ENCODE results near the gene NUDT14.

NUDT14 gene

DNA sequence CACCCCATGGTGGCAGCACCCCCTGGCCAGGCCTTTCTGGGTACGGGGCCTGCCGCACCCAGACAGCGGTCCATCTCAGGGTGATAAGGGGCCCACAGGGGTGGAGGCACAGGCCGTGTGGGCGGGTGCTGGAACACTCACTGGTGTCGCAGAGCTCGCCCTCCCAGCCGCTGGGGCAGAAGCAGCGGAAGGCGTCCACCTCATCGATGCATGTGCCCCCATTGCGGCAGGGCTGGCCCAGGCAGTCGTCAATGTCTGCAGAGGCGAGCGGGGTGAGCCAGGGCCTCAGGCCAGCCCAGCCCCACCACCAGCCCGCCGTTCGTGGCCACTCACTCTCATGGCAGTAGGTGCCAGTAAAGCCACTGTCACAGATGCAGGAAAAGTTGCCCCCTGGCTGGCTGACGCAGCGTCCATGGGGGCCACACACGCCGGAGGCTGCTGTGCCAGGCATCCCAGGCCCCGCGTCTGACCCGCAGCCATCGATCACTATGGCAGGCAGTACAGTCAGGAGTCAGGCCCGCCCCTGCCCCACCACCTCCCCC, 32.4 kb downstream of the NUDT14 start:
- Histone ChIP-seq H3K36me3 (ENCODE audit: control insufficient read depth, insufficient read depth, low read length) (no peaks in the 10 kb centered on the region), H3K27me3 (ENCODE audit: control insufficient read depth, insufficient read depth, low read length) (no peaks in the 10 kb centered on the region), H3K4me1 (ENCODE audit: control insufficient read depth, insufficient read depth, low read length) (no peaks in the 10 kb centered on the region), H3K27ac (ENCODE audit: low read depth, low read length) (no peak overlapping the region), H3K9ac (ENCODE audit: low read length) (no peak overlapping the region), H3K4me3 (ENCODE audit: low read length) (no peak overlapping the region)

DNA sequence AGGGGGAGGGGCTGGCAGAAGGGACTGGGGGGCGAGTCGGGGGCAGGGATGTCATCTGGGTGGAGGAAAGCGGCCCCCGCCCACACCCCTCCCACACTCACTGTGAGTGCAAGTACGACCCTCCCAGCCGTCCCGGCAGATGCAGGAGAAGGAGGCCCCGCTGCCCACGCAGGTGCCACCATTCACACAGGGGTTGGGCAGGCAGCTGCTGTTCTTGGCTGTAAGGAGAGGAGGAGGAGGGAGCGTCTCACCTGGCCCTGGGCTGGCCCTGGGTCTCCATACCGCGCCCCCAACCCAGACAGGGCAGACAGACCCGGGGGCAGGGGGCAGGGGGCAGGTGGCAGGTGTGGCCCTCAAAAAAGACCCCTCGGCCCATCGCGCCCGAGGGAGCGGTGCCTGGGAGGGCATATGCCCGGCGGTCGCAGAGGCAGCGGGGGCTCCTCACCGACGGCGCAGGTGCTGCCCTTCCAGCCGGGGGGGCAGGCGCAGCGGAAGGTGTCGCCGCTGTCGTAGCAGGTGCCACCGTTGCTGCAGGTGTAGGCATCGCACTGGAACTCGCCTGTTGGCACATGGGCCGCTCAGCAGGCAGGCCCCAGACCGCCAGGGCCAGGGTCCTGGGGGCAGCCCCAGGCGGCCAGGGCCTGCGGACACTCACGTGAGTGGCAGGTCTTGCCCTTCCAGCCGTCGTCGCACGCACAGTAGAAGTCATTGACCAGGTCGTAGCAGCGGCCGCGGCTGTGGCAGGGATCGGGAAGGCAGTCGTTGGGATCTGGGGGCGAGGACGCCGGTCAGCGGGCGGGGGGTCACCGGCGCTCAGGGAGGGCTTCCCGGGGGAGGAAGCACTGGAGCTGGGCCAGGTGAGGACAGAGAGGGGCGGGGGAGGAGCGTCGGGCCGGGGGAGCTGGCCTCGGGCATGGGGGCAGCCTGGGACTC, 33.2 kb downstream of the NUDT14 start:
- no peaks in the 10 kb centered on the region for H3K27me3 ChIP-seq (ENCODE audit: control insufficient read depth, insufficient read depth, low read length)
- H3K27ac ChIP-seq (ENCODE audit: low read depth, low read length), result no peak overlapping the region
- no peaks in the 10 kb centered on the region for H3K36me3 ChIP-seq (ENCODE audit: control insufficient read depth, insufficient read depth, low read length)
- no peak overlapping the region for H3K9ac ChIP-seq (ENCODE audit: low read length)
- no peak overlapping the region for H3K4me3 ChIP-seq (ENCODE audit: low read length)
- no peaks in the 10 kb centered on the region for H3K4me1 ChIP-seq (ENCODE audit: control insufficient read depth, insufficient read depth, low read length)

DNA sequence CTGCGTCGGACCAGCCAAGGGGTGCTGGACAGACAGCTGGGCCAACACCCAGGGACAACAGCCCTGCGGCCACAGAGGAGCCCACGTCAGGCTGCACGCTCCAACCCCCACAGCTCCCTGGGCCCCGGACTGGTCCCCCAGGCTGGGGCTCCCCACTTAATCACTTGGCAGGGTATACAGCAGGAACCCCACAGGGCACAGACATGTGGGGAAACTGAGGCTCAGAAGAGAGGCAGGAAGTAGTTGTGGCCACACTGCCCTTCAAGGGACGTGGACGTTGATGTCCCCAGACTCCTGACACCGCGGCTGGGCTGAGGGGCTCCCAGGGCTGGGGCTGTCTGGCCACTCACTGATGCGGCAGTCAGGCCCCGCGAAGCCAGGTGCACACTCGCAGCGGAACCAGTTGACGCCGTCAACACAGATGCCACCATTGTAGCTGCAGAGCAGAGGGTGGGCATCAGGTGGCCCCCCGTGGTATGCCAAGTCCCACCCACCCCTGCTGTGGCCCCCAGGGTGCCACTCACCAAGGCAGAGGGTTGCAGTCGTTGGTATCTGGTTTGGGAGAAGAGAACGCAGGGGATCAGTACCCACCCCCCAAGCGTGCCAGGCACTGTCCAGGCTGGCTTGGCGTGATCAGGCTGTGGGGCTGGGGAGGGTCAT, 34.0 kb downstream of the NUDT14 start:
- Histone ChIP-seq H3K9ac (ENCODE audit: low read length) (no peak overlapping the region), H3K36me3 (ENCODE audit: control insufficient read depth, insufficient read depth, low read length) (no peaks in the 10 kb centered on the region), H3K27me3 (ENCODE audit: control insufficient read depth, insufficient read depth, low read length) (no peaks in the 10 kb centered on the region), H3K27ac (ENCODE audit: low read depth, low read length) (no peak overlapping the region), H3K4me3 (ENCODE audit: low read length) (no peak overlapping the region), H3K4me1 (ENCODE audit: control insufficient read depth, insufficient read depth, low read length) (no peaks in the 10 kb centered on the region)

DNA sequence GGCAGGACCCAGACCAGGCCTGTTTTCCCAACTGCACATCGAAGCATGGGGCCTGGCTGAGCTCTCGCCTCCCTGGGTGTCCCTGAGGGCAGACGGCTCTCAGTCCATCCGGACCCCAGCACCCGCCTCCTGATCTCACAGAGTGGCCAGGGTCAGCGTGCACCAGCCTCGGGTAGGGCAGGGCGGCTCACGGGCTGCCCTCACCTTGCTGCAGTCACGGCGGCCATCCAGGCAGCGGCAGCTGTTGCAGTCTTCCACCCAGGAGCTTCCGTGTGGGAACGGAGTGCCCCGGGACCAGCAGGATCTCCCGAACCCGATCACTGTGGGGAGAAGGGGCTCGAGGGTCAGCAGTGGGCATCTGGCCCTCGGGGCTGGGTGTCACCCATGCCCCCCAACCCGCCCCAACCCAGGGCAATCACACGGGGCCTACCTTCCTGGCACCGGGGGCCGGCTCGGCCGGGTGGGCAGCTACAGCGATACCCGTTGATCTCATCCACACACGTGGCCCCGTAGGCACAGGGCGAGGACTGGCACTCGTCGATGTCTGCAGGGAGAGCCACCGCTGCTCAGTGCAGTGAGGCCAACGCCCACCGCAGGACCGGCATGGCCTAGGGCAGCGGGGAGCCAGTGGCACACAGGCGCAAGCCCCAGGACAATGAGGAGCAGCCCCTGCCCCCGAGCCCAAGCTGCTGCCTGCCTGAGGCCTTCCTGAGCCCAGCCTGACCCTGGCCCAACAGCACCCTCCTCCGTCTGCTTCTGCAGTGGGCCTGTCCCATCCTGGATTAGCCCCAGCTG, 34.7 kb downstream of the NUDT14 start:
- no peak overlapping the region for H3K9ac ChIP-seq (ENCODE audit: low read length)
- no peak overlapping the region for H3K27ac ChIP-seq (ENCODE audit: low read depth, low read length)
- no peaks in the 10 kb centered on the region for H3K4me1 ChIP-seq (ENCODE audit: control insufficient read depth, insufficient read depth, low read length)
- H3K4me3 ChIP-seq (ENCODE audit: low read length), result no peak overlapping the region
- H3K27me3 ChIP-seq (ENCODE audit: control insufficient read depth, insufficient read depth, low read length), result no peaks in the 10 kb centered on the region
- no peaks in the 10 kb centered on the region for H3K36me3 ChIP-seq (ENCODE audit: control insufficient read depth, insufficient read depth, low read length)

DNA sequence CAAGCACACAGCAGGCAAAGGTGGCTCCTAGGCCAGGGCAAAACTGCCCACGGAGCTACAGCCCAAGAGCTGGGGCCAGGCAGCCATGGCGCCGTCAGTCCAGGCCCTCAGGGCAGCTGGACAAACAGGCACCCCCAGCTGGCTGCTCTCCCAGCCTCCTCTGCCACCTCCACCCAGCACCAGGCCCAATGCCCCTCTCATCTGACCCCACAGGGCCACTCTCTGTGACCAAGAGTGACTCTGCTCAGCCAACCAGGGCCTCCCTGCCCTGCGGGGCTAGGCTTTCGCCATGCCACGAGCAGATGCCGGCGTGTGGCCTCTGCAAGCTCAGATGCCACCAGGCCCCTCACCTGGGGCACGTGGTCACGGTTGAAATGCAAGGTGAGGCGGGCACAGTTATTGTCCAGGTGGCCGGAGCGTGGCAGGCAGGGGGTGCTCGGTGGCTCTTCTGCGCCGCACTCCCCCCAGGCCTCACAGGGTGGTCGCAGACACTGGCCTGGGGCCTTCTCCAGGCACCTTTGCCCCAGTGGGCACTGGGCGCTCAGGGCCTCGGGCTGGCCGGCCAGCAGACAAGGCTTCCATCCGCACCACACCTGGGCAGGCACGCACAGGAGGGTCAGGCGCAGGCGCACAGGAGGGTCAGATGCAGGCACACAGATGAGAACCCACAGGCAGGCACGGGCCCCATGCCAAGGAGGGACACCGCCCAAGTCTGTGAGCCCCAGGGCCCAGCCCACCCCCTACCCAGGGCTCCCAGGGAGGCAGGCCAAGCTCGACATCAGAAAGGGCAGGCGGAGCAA, 35.5 kb downstream of the NUDT14 start:
- H3K4me1 ChIP-seq (ENCODE audit: control insufficient read depth, insufficient read depth, low read length), result no peaks in the 10 kb centered on the region
- H3K36me3 ChIP-seq (ENCODE audit: control insufficient read depth, insufficient read depth, low read length), result no peaks in the 10 kb centered on the region
- H3K27ac ChIP-seq (ENCODE audit: low read depth, low read length), result no peak overlapping the region
- H3K9ac ChIP-seq (ENCODE audit: low read length), result no peak overlapping the region
- H3K4me3 ChIP-seq (ENCODE audit: low read length), result no peak overlapping the region
- H3K27me3 ChIP-seq (ENCODE audit: control insufficient read depth, insufficient read depth, low read length), result no peaks in the 10 kb centered on the region

DNA sequence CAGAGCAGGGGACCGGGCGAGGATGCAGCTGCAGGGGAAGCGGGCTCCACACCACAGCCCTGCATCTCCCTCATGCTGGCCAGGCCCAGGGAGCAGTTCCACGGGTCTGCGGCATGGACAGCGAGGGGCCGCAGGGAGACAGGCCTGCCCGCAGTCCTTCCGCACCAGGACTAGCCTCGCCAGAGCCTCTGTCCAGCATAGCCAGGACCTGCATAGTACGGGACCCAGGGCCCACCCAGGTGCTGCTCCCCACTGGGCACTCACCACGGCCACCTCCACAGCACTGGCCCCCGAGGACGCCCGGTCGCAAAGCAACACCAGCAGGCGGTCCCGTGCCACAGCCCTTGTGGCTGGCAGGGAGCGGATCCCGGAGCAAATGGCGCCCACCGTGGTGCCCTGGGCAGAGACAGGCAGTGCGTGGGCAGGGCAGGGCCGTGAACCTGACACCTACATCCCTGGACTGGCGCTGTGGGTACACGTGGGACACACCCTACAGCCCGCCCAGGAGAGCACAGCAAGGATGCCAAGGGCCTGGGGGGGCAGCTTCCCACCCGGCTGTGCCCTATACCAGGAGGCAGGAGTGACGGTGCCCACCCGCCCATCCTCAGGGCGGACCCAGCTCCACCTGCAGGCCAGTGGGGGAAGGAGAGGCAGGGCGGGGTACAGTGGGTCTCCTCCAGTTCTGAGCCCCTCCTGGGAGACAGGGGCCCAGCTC, 36.3 kb downstream of the NUDT14 start:
- Histone ChIP-seq H3K4me1 (ENCODE audit: control insufficient read depth, insufficient read depth, low read length) (no peaks in the 10 kb centered on the region), H3K36me3 (ENCODE audit: control insufficient read depth, insufficient read depth, low read length) (no peaks in the 10 kb centered on the region), H3K27me3 (ENCODE audit: control insufficient read depth, insufficient read depth, low read length) (no peaks in the 10 kb centered on the region), H3K27ac (ENCODE audit: low read depth, low read length) (no peak overlapping the region), H3K4me3 (ENCODE audit: low read length) (no peak overlapping the region), H3K9ac (ENCODE audit: low read length) (no peak overlapping the region)

DNA sequence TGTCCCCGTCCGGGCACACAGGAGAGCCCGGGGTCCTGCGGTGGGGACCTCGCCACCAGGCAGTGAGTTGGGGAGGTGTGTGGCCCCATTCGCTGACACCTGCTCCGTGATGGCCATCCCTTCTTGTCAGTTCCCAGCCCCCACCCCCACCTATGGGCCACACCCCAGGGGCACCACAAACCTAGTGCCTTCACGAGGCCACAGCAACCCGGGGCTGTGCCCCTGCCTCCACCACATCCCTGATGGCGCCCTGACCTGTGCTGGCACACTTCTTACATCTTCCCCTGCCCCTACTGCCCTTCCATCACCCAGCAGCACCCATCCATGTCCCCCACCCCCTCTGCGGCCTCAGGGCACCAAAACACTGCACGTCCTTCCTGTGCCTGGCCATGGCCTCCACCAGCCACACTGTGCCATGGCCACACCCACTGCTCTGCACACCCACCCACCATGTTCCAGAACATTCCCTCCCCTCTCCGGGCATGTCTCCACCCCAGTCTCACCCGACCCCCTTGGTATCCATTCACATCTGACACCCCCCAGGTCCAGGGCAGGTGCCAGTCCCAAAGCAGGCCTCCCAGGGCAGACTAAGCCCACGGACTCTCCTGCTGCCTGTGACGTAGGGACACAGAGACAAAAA, 37.0 kb downstream of the NUDT14 start:
- H3K4me3 ChIP-seq (ENCODE audit: low read length), result no peak overlapping the region
- H3K27ac ChIP-seq (ENCODE audit: low read depth, low read length), result no peak overlapping the region
- no peaks in the 10 kb centered on the region for H3K4me1 ChIP-seq (ENCODE audit: control insufficient read depth, insufficient read depth, low read length)
- no peaks in the 10 kb centered on the region for H3K36me3 ChIP-seq (ENCODE audit: control insufficient read depth, insufficient read depth, low read length)
- no peak overlapping the region for H3K9ac ChIP-seq (ENCODE audit: low read length)
- H3K27me3 ChIP-seq (ENCODE audit: control insufficient read depth, insufficient read depth, low read length), result no peaks in the 10 kb centered on the region

DNA sequence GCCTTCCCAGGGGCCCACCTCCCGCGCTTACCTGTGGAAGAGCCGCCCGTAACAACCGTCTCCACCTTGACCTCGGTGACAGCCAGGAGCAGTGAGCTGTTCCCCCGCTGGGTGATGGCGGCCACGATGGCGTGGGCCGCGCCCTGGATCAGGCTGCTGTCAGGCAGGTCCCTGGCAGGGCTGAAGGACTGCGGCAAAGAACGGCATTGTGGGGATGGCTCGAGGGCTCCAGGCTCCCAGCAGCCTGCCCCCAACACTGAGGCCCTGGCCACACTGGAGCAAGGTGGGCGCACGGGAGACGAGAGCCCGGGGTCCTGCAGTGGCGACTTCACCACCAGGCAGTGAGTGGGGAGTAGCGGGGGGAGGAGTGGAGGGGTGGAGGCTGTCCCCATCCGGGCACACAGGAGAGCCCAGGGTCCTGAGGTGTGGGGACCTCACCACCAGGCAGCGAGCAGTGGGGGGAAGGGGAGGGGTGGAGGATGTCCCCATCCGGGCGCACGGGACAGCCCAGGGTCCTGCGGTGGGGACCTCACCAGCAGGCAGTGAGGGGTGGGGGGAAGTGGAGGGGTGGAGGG, 37.6 kb downstream of the NUDT14 start:
- H3K36me3 ChIP-seq (ENCODE audit: control insufficient read depth, insufficient read depth, low read length), result no peaks in the 10 kb centered on the region
- no peaks in the 10 kb centered on the region for H3K27me3 ChIP-seq (ENCODE audit: control insufficient read depth, insufficient read depth, low read length)
- H3K4me3 ChIP-seq (ENCODE audit: low read length), result no peak overlapping the region
- no peaks in the 10 kb centered on the region for H3K4me1 ChIP-seq (ENCODE audit: control insufficient read depth, insufficient read depth, low read length)
- H3K27ac ChIP-seq (ENCODE audit: low read depth, low read length), result no peak overlapping the region
- H3K9ac ChIP-seq (ENCODE audit: low read length), result no peak overlapping the region

DNA sequence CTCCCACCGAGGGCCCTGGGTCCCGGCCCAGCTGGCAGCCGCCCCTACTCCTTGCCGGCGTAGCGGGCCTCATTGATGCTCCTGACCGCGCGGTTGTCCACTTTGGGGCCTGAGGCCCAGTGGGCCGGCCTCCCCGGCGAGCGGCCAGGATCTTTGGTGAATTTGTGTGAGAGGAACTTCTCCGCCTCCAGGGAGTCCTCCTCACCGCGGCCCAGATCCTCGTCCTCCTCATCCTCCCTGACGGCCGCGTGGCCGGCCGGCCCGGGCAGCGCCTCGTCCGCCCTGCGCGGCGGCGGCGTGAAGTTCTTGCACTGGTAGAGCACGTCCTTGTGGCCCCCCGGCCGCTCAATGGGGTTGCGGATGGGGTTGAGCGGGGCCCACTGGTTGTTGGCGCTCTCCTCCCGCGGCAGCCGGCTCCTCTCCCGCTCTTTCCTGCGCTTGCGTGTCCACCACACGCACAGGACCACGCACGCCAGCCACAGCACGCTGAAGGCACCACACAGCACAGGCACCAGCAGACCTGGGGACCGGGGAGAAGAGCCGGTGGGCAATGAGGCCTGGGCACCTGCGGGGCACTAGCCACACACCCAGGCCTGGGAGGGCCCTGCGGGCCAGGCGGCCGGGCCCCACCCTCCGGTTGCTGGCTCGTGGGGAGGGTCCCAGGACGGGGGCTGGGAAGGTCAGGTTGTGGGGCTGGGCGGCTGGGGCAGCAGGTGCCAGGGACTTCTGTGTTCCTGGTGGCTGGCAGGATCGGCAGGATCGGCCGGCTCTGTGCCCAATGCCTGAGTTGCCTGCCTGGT, 38.3 kb downstream of the NUDT14 start:
- Histone ChIP-seq H3K27me3 (ENCODE audit: control insufficient read depth, insufficient read depth, low read length) (no peaks in the 10 kb centered on the region), H3K36me3 (ENCODE audit: control insufficient read depth, insufficient read depth, low read length) (no peaks in the 10 kb centered on the region), H3K4me1 (ENCODE audit: control insufficient read depth, insufficient read depth, low read length) (no peaks in the 10 kb centered on the region), H3K4me3 (ENCODE audit: low read length) (no peak overlapping the region), H3K27ac (ENCODE audit: low read depth, low read length) (no peak overlapping the region), H3K9ac (ENCODE audit: low read length) (no peak overlapping the region)

DNA sequence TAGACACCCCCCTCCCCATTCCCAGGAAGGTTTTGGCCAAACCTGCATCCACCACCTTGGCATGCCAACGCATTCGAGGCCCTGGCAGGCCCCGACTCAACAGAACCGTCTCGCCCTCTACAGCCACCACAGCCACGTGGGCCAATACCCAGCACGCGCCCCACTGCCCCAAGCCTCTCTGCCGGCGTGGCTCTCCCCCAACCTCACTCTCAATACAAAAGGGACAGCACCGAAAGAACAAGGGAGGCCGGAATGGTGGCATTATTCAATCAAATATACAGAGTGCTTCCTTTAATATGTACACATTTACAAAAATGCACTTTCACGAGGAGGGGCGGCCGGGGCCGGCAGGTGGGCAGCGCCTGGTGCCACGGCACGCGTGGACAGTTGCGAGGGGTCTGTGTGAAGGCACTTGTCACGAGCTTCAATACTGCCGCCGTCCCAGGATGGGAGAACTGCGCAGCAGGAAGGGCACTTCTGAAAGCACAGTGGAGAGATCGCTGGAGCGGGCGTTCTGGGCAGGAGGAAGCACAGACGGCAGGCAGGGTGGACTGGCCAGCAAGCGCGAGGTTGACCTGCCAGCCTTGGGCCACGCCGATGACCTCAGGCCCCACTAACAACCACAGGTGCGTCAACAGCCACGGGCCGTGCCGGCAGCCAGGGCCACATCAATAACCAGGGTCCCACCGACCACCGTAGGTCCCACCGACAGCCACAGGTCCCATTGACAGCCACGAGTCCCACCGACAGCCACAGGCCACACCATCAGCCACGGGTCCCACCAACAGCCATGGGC, 39.4 kb downstream of the NUDT14 start:
- H3K27me3 ChIP-seq (ENCODE audit: control insufficient read depth, insufficient read depth, low read length), result no peaks in the 10 kb centered on the region
- H3K9ac ChIP-seq (ENCODE audit: low read length), result no peak overlapping the region
- no peaks in the 10 kb centered on the region for H3K36me3 ChIP-seq (ENCODE audit: control insufficient read depth, insufficient read depth, low read length)
- no peak overlapping the region for H3K4me3 ChIP-seq (ENCODE audit: low read length)
- no peak overlapping the region for H3K27ac ChIP-seq (ENCODE audit: low read depth, low read length)
- no peaks in the 10 kb centered on the region for H3K4me1 ChIP-seq (ENCODE audit: control insufficient read depth, insufficient read depth, low read length)
